ENCODE measurements around the gene EGFL6.

EGFL6 gene

DNA sequence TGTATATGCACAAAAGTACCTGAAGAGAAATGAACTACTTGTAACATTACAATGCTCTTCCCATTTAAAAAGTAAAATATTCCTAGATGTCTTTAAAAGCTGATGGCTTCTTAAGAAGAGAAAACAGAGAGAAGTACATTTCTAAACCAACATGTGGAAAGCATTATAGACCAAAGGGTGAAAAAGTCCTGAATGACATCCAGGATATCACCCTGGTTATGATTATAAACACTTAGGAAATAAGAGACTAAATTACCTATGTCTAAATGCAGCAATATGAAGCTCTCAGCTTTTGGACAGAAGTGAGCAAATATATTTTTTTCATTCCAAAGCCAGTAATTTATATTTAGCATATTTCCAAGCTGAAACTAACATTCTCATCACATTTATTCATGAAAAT lies 21.7 kb upstream of the EGFL6 start:
- Histone ChIP-seq H3K4me2 (ENCODE audit: low read depth, low read length) (no peak overlapping the region), H3K9ac (ENCODE audit: low read length) (no peak overlapping the region), H3K27me3 (replicated peaks; ENCODE audit: insufficient read depth, low read length) (no peaks in the 10 kb centered on the region), H2AFZ (ENCODE audit: low read length) (no peak overlapping the region), H3K9me3 (replicated peaks; ENCODE audit: insufficient read depth, low read length) (no peaks in the 10 kb centered on the region), H3K4me3 (ENCODE audit: low read length) (no peak overlapping the region), H4K20me1 (ENCODE audit: insufficient read depth, low read length) (no peaks in the 10 kb centered on the region), H3K27ac (ENCODE audit: low read length) (no peak overlapping the region), H3K79me2 (ENCODE audit: low read length) (no peaks in the 10 kb centered on the region), H3K9me2 (replicated peaks; ENCODE audit: insufficient read depth, low read length) (no peaks in the 10 kb centered on the region), H3K4me1 (ENCODE audit: low read length) (no peaks in the 10 kb centered on the region), H3K36me3 (replicated peaks; ENCODE audit: insufficient read depth, low read length) (no peaks in the 10 kb centered on the region), H3F3A (ENCODE audit: insufficient read depth, low read length) (no peaks in the 10 kb centered on the region)
- no peak for TF ChIP-seq EZH2 (optimal IDR thresholded peaks at IDR 0.05; ENCODE audit: low read depth, low read length)
- no peak for TF ChIP-seq EZH2phosphoT487 (IDR thresholded peaks at IDR 0.05; ENCODE audit: low read length)
- TF ChIP-seq, protein P1, sequence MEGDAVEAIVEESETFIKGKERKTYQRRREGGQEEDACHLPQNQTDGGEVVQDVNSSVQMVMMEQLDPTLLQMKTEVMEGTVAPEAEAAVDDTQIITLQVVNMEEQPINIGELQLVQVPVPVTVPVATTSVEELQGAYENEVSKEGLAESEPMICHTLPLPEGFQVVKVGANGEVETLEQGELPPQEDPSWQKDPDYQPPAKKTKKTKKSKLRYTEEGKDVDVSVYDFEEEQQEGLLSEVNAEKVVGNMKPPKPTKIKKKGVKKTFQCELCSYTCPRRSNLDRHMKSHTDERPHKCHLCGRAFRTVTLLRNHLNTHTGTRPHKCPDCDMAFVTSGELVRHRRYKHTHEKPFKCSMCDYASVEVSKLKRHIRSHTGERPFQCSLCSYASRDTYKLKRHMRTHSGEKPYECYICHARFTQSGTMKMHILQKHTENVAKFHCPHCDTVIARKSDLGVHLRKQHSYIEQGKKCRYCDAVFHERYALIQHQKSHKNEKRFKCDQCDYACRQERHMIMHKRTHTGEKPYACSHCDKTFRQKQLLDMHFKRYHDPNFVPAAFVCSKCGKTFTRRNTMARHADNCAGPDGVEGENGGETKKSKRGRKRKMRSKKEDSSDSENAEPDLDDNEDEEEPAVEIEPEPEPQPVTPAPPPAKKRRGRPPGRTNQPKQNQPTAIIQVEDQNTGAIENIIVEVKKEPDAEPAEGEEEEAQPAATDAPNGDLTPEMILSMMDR (IDR thresholded peaks at IDR 0.05; ENCODE audit: low read length), result no peak
- DNase-seq, result no peak

DNA sequence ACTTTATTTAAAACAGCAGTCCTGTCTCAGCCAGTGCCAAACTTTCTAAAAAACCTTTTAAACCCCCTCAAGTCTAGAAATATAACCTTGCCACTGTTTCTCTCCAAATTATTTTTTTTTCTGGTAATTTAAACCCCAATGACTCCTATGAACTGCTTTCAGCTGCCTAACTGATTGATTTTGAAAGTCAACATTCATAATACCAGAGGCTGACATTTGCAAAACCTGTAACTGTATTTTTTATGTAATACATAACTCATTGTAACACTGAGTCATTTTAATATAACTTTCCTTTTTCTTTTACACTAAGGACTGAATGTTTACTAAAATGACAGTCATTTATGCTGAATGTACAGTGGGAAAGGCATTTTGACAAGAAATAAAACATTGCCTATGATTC lies 19.1 kb upstream of the EGFL6 start:
- H3K27me3 ChIP-seq (replicated peaks; ENCODE audit: insufficient read depth, low read length), result no peaks in the 10 kb centered on the region
- no peaks in the 10 kb centered on the region for H3K36me3 ChIP-seq (replicated peaks; ENCODE audit: insufficient read depth, low read length)
- H3K27ac ChIP-seq (ENCODE audit: low read length), result no peak overlapping the region
- H3F3A ChIP-seq (ENCODE audit: insufficient read depth, low read length), result no peaks in the 10 kb centered on the region
- no peaks in the 10 kb centered on the region for H3K9me3 ChIP-seq (replicated peaks; ENCODE audit: insufficient read depth, low read length)
- H3K9ac ChIP-seq (ENCODE audit: low read length), result no peak overlapping the region
- no peak overlapping the region for H2AFZ ChIP-seq (ENCODE audit: low read length)
- no peak for DNase-seq
- no peaks in the 10 kb centered on the region for H3K4me1 ChIP-seq (ENCODE audit: low read length)
- H3K4me2 ChIP-seq (ENCODE audit: low read depth, low read length), result no peak overlapping the region
- no peaks in the 10 kb centered on the region for H3K9me2 ChIP-seq (replicated peaks; ENCODE audit: insufficient read depth, low read length)
- H3K79me2 ChIP-seq (ENCODE audit: low read length), result no peaks in the 10 kb centered on the region
- TF ChIP-seq, protein P1 (IDR thresholded peaks at IDR 0.05; ENCODE audit: low read length), result no peak
- TF ChIP-seq EZH2 (optimal IDR thresholded peaks at IDR 0.05; ENCODE audit: low read depth, low read length), result no peak
- TF ChIP-seq EZH2phosphoT487 (IDR thresholded peaks at IDR 0.05; ENCODE audit: low read length), result no peak
- no peaks in the 10 kb centered on the region for H4K20me1 ChIP-seq (ENCODE audit: insufficient read depth, low read length)
- no peak overlapping the region for H3K4me3 ChIP-seq (ENCODE audit: low read length)

DNA sequence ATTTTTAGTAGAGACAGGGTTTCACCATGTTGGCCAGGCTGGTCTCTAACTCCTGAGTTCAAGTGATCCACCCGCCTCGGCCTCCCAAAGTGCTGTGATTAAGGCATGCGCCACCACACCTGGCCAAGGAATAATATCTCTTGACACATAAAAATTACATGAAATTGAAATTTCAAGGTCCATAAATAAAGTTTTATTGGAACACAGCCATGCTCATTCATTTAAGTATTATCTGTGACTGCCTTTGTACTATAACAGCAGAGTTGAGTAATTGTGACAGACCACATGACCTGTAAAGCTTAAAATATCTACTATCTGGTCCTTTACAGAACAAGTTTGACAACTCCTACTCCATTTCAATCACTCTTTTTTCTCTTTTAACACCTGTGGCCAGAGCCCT lies 17.8 kb upstream of the EGFL6 start:
- Histone ChIP-seq H3K4me1 (ENCODE audit: low read length) (no peaks in the 10 kb centered on the region), H3K36me3 (replicated peaks; ENCODE audit: insufficient read depth, low read length) (no peaks in the 10 kb centered on the region), H3K9me3 (replicated peaks; ENCODE audit: insufficient read depth, low read length) (no peaks in the 10 kb centered on the region), H4K20me1 (ENCODE audit: insufficient read depth, low read length) (no peaks in the 10 kb centered on the region), H3K27me3 (replicated peaks; ENCODE audit: insufficient read depth, low read length) (no peaks in the 10 kb centered on the region), H2AFZ (ENCODE audit: low read length) (no peak overlapping the region), H3K79me2 (ENCODE audit: low read length) (no peaks in the 10 kb centered on the region), H3K9me2 (replicated peaks; ENCODE audit: insufficient read depth, low read length) (no peaks in the 10 kb centered on the region), H3K9ac (ENCODE audit: low read length) (no peak overlapping the region), H3K4me3 (ENCODE audit: low read length) (no peak overlapping the region), H3F3A (ENCODE audit: insufficient read depth, low read length) (no peaks in the 10 kb centered on the region), H3K4me2 (ENCODE audit: low read depth, low read length) (no peak overlapping the region), H3K27ac (ENCODE audit: low read length) (no peak overlapping the region)
- TF ChIP-seq, protein P1 (IDR thresholded peaks at IDR 0.05; ENCODE audit: low read length), result no peak
- no peak for TF ChIP-seq EZH2 (optimal IDR thresholded peaks at IDR 0.05; ENCODE audit: low read depth, low read length)
- TF ChIP-seq EZH2phosphoT487 (IDR thresholded peaks at IDR 0.05; ENCODE audit: low read length), result no peak
- DNase-seq, result no peak

Data from MM.1S (cell line).